Ishikawa (cell line): Measurements from ENCODE around the gene PKP4.

Experiments used
- CEBPB ChIP-seq: IDR thresholded peaks from 2 replicates; pipeline ENCODE4 v1.6.1; 2012
- CREB1 ChIP-seq: IDR thresholded peaks from 2 replicates; pipeline ENCODE4 v1.6.1; 2012; ENCODE audit warnings: low read depth
- EGR1 ChIP-seq: IDR thresholded peaks from 2 replicates; pipeline ENCODE4 v1.6.1; 2012
- EP300 ChIP-seq: IDR thresholded peaks from 2 replicates; pipeline ENCODE4 v1.6.1; 2012; ENCODE audit warnings: borderline replicate concordance
- FOXM1 ChIP-seq: IDR thresholded peaks from 2 replicates; pipeline ENCODE4 v1.6.1; 2012; ENCODE audit warnings: low read depth, borderline replicate concordance
- MAX ChIP-seq: IDR thresholded peaks from 2 replicates; pipeline ENCODE4 v1.6.1; 2012
- NFIC ChIP-seq: IDR thresholded peaks from 2 replicates; pipeline ENCODE4 v1.6.1; 2012
- RAD21 ChIP-seq: IDR thresholded peaks from 2 replicates; pipeline ENCODE4 v1.6.1; 2012; ENCODE audit warnings: low read depth
- REST ChIP-seq: IDR thresholded peaks from 2 replicates; pipeline ENCODE4 v1.6.1; 2012; ENCODE audit warnings: low read depth, mild to moderate bottlenecking
- TAF1 ChIP-seq: IDR thresholded peaks from 2 replicates; pipeline ENCODE4 v1.6.1; 2012; ENCODE audit warnings: low read depth, mild to moderate bottlenecking
- TCF12 ChIP-seq: IDR thresholded peaks from 2 replicates; pipeline ENCODE4 v1.6.1; 2012; ENCODE audit warnings: low read depth
- TEAD4 ChIP-seq: IDR thresholded peaks from 2 replicates; pipeline ENCODE4 v1.6.1; 2012
- USF1 ChIP-seq: IDR thresholded peaks from 2 replicates; pipeline ENCODE4 v1.6.1; 2012
- YY1 ChIP-seq: IDR thresholded peaks from 2 replicates; pipeline ENCODE4 v1.6.1; 2012; ENCODE audit warnings: low read depth
- ZBTB7A ChIP-seq: IDR thresholded peaks from 2 replicates; pipeline ENCODE4 v1.6.1; 2012; ENCODE audit warnings: low read depth

The PKP4 gene

GRCh38 chr2:158412206-158412605 lies 44.5 kb upstream of the PKP4 start:
- TF ChIP-seq MAX: no peak
- no peak for TF ChIP-seq NFIC
- TF ChIP-seq TEAD4: peak; percentile 33; the same call in 1 of the 2 replicates

- TF ChIP-seq FOXM1 (no peak), YY1 (no peak), NFIC (no peak), CREB1 (no peak)
Measured at GRCh38 chr2:158413581-158413980, 43.2 kb upstream of the PKP4 start.

- no peak for TF ChIP-seq RAD21
- peak; percentile 35; the same call in 1 of the 2 replicates for TF ChIP-seq TEAD4
Measured at GRCh38 chr2:158414538-158414937, 42.2 kb upstream of the PKP4 start.

GRCh38 chr2:158432117-158432516 lies 24.6 kb upstream of the PKP4 start:
- no peak for TF ChIP-seq TCF12
- TF ChIP-seq USF1: no peak
- no peak for TF ChIP-seq NFIC
- no peak for TF ChIP-seq CREB1
- TF ChIP-seq TEAD4: no peak
- no peak for TF ChIP-seq EP300
- no peak for TF ChIP-seq CEBPB
- no peak for TF ChIP-seq RAD21
- no peak for TF ChIP-seq YY1
- no peak for TF ChIP-seq TAF1
- no peak for TF ChIP-seq REST
- no peak for TF ChIP-seq FOXM1
- TF ChIP-seq EGR1: no peak
- no peak for TF ChIP-seq ZBTB7A
- no peak for TF ChIP-seq MAX

GRCh38 chr2:158443606-158444005 lies 13.1 kb upstream of the PKP4 start:
- TF ChIP-seq MAX (no peak), NFIC (no peak), TAF1 (no peak), TEAD4 (no peak), EGR1 (no peak), USF1 (no peak), EP300 (no peak), CREB1 (no peak), RAD21 (no peak), FOXM1 (no peak), REST (no peak), TCF12 (no peak), ZBTB7A (no peak), YY1 (no peak), CEBPB (no peak)

- TF ChIP-seq TEAD4 (peak; percentile 19; the same call in 1 of the 2 replicates), ZBTB7A (peak; percentile 54), YY1 (peak; percentile 51), RAD21 (no peak), CREB1 (no peak), TCF12 (peak; percentile 49; the same call in 1 of the 2 replicates), MAX (peak; percentile 85; the same call in 1 of the 2 replicates)
Measured at GRCh38 chr2:158457092-158457825, 507 bp downstream of the PKP4 start.
